ENCODE data around the gene MYOF. TPM values are rescaled to one million over a fixed set of nuclear protein-coding genes. Genes with fewer than 3 reads are reported as not detected.

The MYOF gene
- total RNA-seq, 4 donors from 2014 or later, result 61.1 to 123 (median 99.6) TPM

DNA sequence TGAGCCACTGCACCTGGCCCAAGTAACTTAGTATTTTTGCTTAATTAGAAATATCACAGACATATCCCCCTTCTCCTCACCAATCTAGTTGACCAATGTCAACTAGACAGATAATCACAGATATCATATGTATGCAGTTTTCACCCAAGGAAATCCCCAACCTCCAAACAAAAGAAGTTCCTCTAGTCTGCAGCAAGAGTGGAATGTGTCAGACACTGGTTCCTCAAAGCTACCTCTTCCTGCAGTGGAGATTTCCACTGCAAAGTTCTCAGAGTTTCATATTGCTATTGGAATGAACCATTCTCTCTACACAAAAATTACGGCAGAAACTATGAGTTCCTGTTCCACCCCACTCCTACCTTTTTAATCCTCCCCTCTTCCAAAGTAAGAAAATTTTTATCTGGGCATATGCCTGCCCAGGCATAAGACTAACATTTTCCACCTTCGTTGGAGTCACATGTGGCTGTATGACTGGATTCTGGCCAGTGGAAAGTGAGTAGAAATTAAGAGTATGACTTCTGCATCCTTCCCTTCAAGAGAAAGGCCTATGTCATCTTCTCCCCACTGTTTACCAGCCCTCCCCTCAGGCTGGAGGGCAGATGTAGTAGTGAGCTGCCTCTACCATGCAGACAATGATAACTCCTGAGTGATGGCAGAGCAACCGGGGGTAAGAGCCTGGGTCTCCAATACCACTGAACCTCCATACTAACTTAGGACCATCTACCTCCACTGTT is 103.0 kb downstream of the MYOF start:
- no peak for TF ChIP-seq POLR2A (IDR thresholded peaks at IDR 0.05)
- TF ChIP-seq CTCF (IDR thresholded peaks at IDR 0.05), result no peak
- no peak overlapping the region for H3K4me3 ChIP-seq
- WGBS, 2 donors, result 53 to 68% methylated on average over 3 of the region's 3 CpGs
- no peak for DNase-seq
- H3K27ac ChIP-seq, result peak overlapping the region in 3 of 4 donors; percentile 4 to 50 (median 30)
- no peaks in the 10 kb centered on the region for H3K27me3 ChIP-seq
- H3K9me3 ChIP-seq, result no peaks in the 10 kb centered on the region
- intact Hi-C loops (cut with DNase I), result no loop called here
- peaks cover 4 to 65% (median 30%) of the 10 kb centered on the region in 3 donors for H3K36me3 ChIP-seq
- peaks cover 7 to 46% (median 31%) of the 10 kb centered on the region in 3 donors for H3K4me1 ChIP-seq

DNA sequence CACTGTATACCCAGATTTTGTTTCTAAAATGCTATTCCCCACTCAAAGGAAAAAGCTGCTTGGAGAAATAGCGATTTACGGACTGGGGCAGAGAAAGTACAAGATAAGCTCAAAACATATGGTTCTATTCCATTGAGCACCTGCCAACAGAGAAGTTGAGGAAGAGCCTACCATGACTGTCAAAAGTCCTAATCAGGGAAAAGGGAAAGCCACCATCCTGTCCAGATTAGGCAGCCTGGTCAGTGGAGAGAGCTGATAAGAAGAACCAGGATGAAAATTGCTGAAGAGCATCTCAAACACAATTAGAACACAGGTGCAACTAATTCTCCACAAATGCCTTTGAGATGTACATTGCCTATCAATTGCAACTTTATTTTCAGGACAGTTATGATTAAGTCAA is 104.1 kb downstream of the MYOF start:
- no peak overlapping the region for H3K4me3 ChIP-seq
- H3K36me3 ChIP-seq, result peaks cover 5 to 77% (median 35%) of the 10 kb centered on the region in 3 donors
- intact Hi-C loops (cut with DNase I), result no loop called here
- no peaks in the 10 kb centered on the region for H3K9me3 ChIP-seq
- DNase-seq, result no peak
- WGBS, 2 donors, result 90 to 94% methylated on average over 2 of the region's 2 CpGs
- H3K27ac ChIP-seq, result peak overlapping the region in 3 of 4 donors; percentile 88 to 90 (median 89)
- no peaks in the 10 kb centered on the region for H3K27me3 ChIP-seq
- peaks cover 0 to 36% (median 22%) of the 10 kb centered on the region in 3 donors for H3K4me1 ChIP-seq
- TF ChIP-seq CTCF (IDR thresholded peaks at IDR 0.05) (no peak), POLR2A (IDR thresholded peaks at IDR 0.05) (no peak)

- TF ChIP-seq POLR2A (IDR thresholded peaks at IDR 0.05) (no peak), CTCF (IDR thresholded peaks at IDR 0.05) (peak; percentile 61 to 98 (median 95))
- peaks cover 5 to 78% (median 49%) of the 10 kb centered on the region in 3 donors for H3K36me3 ChIP-seq
- intact Hi-C loops (cut with DNase I), result no loop called here
- WGBS, 2 donors, result 14 to 24% methylated on average over 9 to 10 of the region's 10 CpGs
- H3K4me1 ChIP-seq, result peaks cover 0 to 36% (median 22%) of the 10 kb centered on the region in 3 donors
- peak overlapping the region; percentile 75 to 90 (median 88) for H3K27ac ChIP-seq
- DNase-seq, result no peak
- no peaks in the 10 kb centered on the region for H3K9me3 ChIP-seq
- H3K27me3 ChIP-seq, result no peaks in the 10 kb centered on the region
- peak overlapping the region in 2 of 4 donors; percentile 1 to 7 for H3K4me3 ChIP-seq
Observed at GRCh38 chr10:93376372-93377293, 105.5 kb downstream of the MYOF start.

DNA sequence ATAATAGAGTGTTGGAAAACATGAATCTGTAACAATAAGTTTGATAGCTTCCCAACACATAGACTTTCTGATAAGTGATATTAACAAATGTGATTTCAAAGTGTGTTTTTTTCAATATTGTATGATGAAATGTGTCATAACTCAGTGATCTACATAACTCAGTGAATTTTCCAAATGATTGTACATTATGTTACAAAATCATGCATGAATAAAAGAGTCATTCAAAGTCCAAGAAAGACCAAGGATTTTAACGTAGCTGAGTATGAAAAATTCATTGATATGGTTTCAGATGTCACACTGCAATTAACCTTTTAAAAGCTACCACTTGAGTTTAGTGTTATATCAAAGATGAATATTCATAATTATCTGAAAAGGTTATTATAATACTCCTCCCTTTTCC is 111.2 kb downstream of the MYOF start:
- no peak for DNase-seq
- H3K36me3 ChIP-seq, result peaks cover 5 to 100% (median 37%) of the 10 kb centered on the region in 3 donors
- 48 to 69% methylated on average over 1 of the region's 1 CpG for WGBS, 2 donors

More for the DNA sequence above, 111.2 kb downstream of the MYOF start:
- H3K27ac ChIP-seq, result no peak overlapping the region
- no peaks in the 10 kb centered on the region for H3K9me3 ChIP-seq
- TF ChIP-seq CTCF (IDR thresholded peaks at IDR 0.05), result no peak
- no peak for TF ChIP-seq POLR2A (IDR thresholded peaks at IDR 0.05)
- H3K4me3 ChIP-seq, result no peak overlapping the region
- H3K4me1 ChIP-seq, result no peaks in the 10 kb centered on the region
- H3K27me3 ChIP-seq, result no peaks in the 10 kb centered on the region
- intact Hi-C loops (cut with DNase I), result no loop called here
